IMR-90 (cell line): ENCODE results near the gene ZFHX3. TPM values are rescaled to one million over a fixed set of nuclear protein-coding genes. Genes with fewer than 3 reads are reported as not detected.

Experiments used
- ATAC-seq: fragments of 200-7000 bp; cut with Tn5 transposase; 2 replicates; pipeline ENCODE4 v1.9.1; 2020; ENCODE audit warnings: low read depth, mild to moderate bottlenecking, moderate library complexity
- BruUV-seq: library from RNA; stranded (reverse); fragments of 400-500 nt; replicated peaks from 2 replicates; lab custom pipeline; 2021; lab: Mats Ljungman, UMichigan
- CTCF ChIA-PET: fragments of 300-600 bp; formaldehyde crosslinking; extraction: SDS; loops from one replicate; lab custom pipeline; 2021; ENCODE audit warnings: antibody characterized with exemption; lab: Yijun Ruan, JAX
- POLR2A ChIA-PET: fragments of 300-600 bp; sonication (Branson Sonifier 250); formaldehyde crosslinking; loops from one replicate; lab custom pipeline; 2022; ENCODE audit warnings: antibody characterized with exemption; ENCODE audit not compliant: unreplicated experiment; lab: Charles Lee
- DNase-seq: peaks from one replicate; pipeline ENCODE4 v3.0.0; 2013
- H2AFZ ChIP-seq: replicated peaks from 2 replicates; pipeline ENCODE3; 2013; ENCODE audit warnings: low read length, mild to moderate bottlenecking; ENCODE audit not compliant: poor library complexity
- H2AK5ac ChIP-seq: 2 replicates; pipeline ENCODE4 v1.6.1; 2013; ENCODE audit warnings: low read depth, low read length, inconsistent platforms
- H2AK9ac ChIP-seq: replicated peaks from 2 replicates; pipeline ENCODE3; 2013; ENCODE audit warnings: mild to moderate bottlenecking, low read depth, low read length, moderate library complexity; ENCODE audit not compliant: poor library complexity
- H2BK120ac ChIP-seq: 2 replicates; pipeline ENCODE4 v1.6.1; 2013; ENCODE audit warnings: low read depth, low read length, inconsistent platforms
- H2BK15ac ChIP-seq: 3 replicates; pipeline ENCODE4 v1.6.1; 2013; ENCODE audit warnings: low read depth, low read length, inconsistent platforms
- H2BK20ac ChIP-seq: 2 replicates; pipeline ENCODE4 v1.6.1; 2013; ENCODE audit warnings: low read depth, mild to moderate bottlenecking, inconsistent platforms, low read length, moderate library complexity
- H2BK5ac ChIP-seq: 2 replicates; pipeline ENCODE4 v1.6.1; 2013; ENCODE audit warnings: mild to moderate bottlenecking, low read depth, low read length, inconsistent platforms; ENCODE audit not compliant: poor library complexity, severe bottlenecking
- H3K14ac ChIP-seq: replicated peaks from 2 replicates; pipeline ENCODE4 v1.6.1; 2013; ENCODE audit warnings: low read depth, low read length, inconsistent platforms
- H3K18ac ChIP-seq: 2 replicates; pipeline ENCODE4 v1.6.1; 2013; ENCODE audit warnings: low read depth, low read length, control low read depth
- H3K23ac ChIP-seq: 2 replicates; pipeline ENCODE4 v1.6.1; 2013; ENCODE audit warnings: low read depth, low read length, inconsistent platforms
- H3K27ac ChIP-seq: 2 replicates; pipeline ENCODE4 v1.5.1; 2013; ENCODE audit warnings: mild to moderate bottlenecking, control low read depth, low read length; ENCODE audit not compliant: insufficient read depth
- H3K27me3 ChIP-seq: 2 replicates; pipeline ENCODE4 v1.6.1; 2013; ENCODE audit warnings: low read length; ENCODE audit not compliant: control insufficient read depth, insufficient read depth
- H3K36me3 ChIP-seq: 2 replicates; pipeline ENCODE4 v1.6.1; 2013; ENCODE audit warnings: low read length, mixed read lengths; ENCODE audit not compliant: control insufficient read depth, insufficient read depth
- H3K4ac ChIP-seq: 2 replicates; pipeline ENCODE4 v1.6.1; 2013; ENCODE audit warnings: low read depth, low read length, inconsistent platforms
- H3K4me1 ChIP-seq: 2 replicates; pipeline ENCODE4 v1.6.1; 2013; ENCODE audit warnings: low read length, mixed read lengths; ENCODE audit not compliant: control insufficient read depth, insufficient read depth
- H3K4me2 ChIP-seq: 2 replicates; pipeline ENCODE4 v1.6.1; 2013; ENCODE audit warnings: low read depth, mild to moderate bottlenecking, control low read depth, low read length, moderate library complexity
- H3K4me3 ChIP-seq: 2 replicates; pipeline ENCODE4 v1.5.1; 2013; ENCODE audit warnings: low read depth, mild to moderate bottlenecking, control low read depth, low read length, moderate library complexity; ENCODE audit not compliant: insufficient read depth
- H3K56ac ChIP-seq: 2 replicates; pipeline ENCODE4 v1.6.1; 2013; ENCODE audit warnings: low read length, inconsistent platforms; ENCODE audit not compliant: insufficient read depth; ENCODE audit errors: extremely low read depth
- H3K79me1 ChIP-seq, 2 experiments: 2 replicates each; pipeline ENCODE4 v1.6.1; 2013; ENCODE audit warnings: low read length in 2 of 2, inconsistent platforms in 1 of 2, low read depth in 1 of 2
- H3K9ac ChIP-seq: 2 replicates; pipeline ENCODE4 v1.6.1; 2013; ENCODE audit warnings: low read depth, low read length, control low read depth
- H3K9me1 ChIP-seq: 2 replicates; pipeline ENCODE4 v1.6.1; 2013; ENCODE audit warnings: low read length, inconsistent platforms; ENCODE audit not compliant: insufficient read depth
- H3K9me3 ChIP-seq: 2 replicates; pipeline ENCODE4 v1.6.1; 2013; ENCODE audit warnings: low read length; ENCODE audit not compliant: control insufficient read depth, insufficient read depth
- H4K20me1 ChIP-seq: 2 replicates; pipeline ENCODE4 v1.6.1; 2013; ENCODE audit warnings: low read length, inconsistent platforms; ENCODE audit not compliant: insufficient read depth
- H4K5ac ChIP-seq: 2 replicates; pipeline ENCODE4 v1.6.1; 2013; ENCODE audit warnings: mild to moderate bottlenecking, low read depth, low read length, control low read depth
- H4K8ac ChIP-seq, 2 experiments: 2 replicates each; pipeline ENCODE4 v1.6.1; 2013; ENCODE audit warnings: low read depth in 2 of 2, low read length in 2 of 2, control low read depth in 1 of 2, inconsistent platforms in 1 of 2
- H4K91ac ChIP-seq: 2 replicates; pipeline ENCODE4 v1.6.1; 2013; ENCODE audit warnings: low read depth, low read length, inconsistent platforms; ENCODE audit not compliant: insufficient read depth
- BHLHE40 ChIP-seq: fragments of 150-350 bp; IDR thresholded peaks from 2 replicates; pipeline ENCODE4 v1.6.1; 2016; ENCODE audit warnings: mild to moderate bottlenecking, low read depth, low read length
- CEBPB ChIP-seq: IDR thresholded peaks from 2 replicates; pipeline ENCODE4 v1.6.1; 2012; ENCODE audit warnings: low read depth, low read length, improper control_type of control experiment
- CHD1 ChIP-seq: IDR thresholded peaks from 2 replicates; pipeline ENCODE4 v1.6.1; 2012; ENCODE audit warnings: low read depth, low read length, improper control_type of control experiment
- CTCF ChIP-seq: conservative IDR thresholded peaks from 2 replicates; pipeline ENCODE4 v1.5.1; 2012; ENCODE audit warnings: mild to moderate bottlenecking, low read depth, low read length, improper control_type of control experiment
- ELK1 ChIP-seq: fragments of 150-350 bp; IDR thresholded peaks from 2 replicates; pipeline ENCODE4 v1.6.1; 2016; ENCODE audit warnings: low read depth, mild to moderate bottlenecking, low read length, moderate library complexity, borderline replicate concordance
- FOS ChIP-seq: fragments of 150-350 bp; IDR thresholded peaks from 2 replicates; pipeline ENCODE4 v1.6.1; 2016; ENCODE audit warnings: low read depth, low read length
- MAFK ChIP-seq: IDR thresholded peaks from 2 replicates; pipeline ENCODE4 v1.6.1; 2012; ENCODE audit warnings: low read depth, low read length, improper control_type of control experiment
- MAZ ChIP-seq: IDR thresholded peaks from 2 replicates; pipeline ENCODE4 v1.6.1; 2012; ENCODE audit warnings: low read depth, mild to moderate bottlenecking, low read length, improper control_type of control experiment, moderate library complexity, borderline replicate concordance
- NFE2L2 ChIP-seq: fragments of 150-350 bp; IDR thresholded peaks from 2 replicates; pipeline ENCODE4 v1.6.1; 2016; ENCODE audit warnings: low read depth, mild to moderate bottlenecking, low read length
- POLR2A ChIP-seq: IDR thresholded peaks from 2 replicates; pipeline ENCODE4 v1.6.1; 2012; ENCODE audit warnings: mild to moderate bottlenecking, low read depth, low read length
- RAD21 ChIP-seq: IDR thresholded peaks from 2 replicates; pipeline ENCODE4 v1.6.1; 2012; ENCODE audit warnings: low read length, improper control_type of control experiment
- RCOR1 ChIP-seq: IDR thresholded peaks from 2 replicates; pipeline ENCODE4 v1.6.1; 2012; ENCODE audit warnings: mild to moderate bottlenecking, low read length, improper control_type of control experiment; ENCODE audit not compliant: insufficient replicate concordance
- RFX5 ChIP-seq: IDR thresholded peaks from 2 replicates; pipeline ENCODE4 v1.8.0; 2012; ENCODE audit warnings: low read depth, mild to moderate bottlenecking, low read length, moderate library complexity
- WGBS, 2 experiments: methylation state at CpG; one replicate each; pipeline versions ENCODE4 v1.1.5 to v1.1.7; 2013; ENCODE audit warnings: missing lambda C conversion rate in 2 of 2; ENCODE audit not compliant: insufficient read length in 1 of 2; ENCODE audit errors: extremely low coverage in 2 of 2; 5-methylcytosine and 5-hydroxymethylcytosine counted together
- dilution Hi-C: fragments of 300-500 bp; cut with HindIII; formaldehyde crosslinking; loops from one replicate; pipeline ENCODE4 v1.14.3; 2018; ENCODE audit warnings: low sequenced_read_pairs; ENCODE audit not compliant: unreplicated experiment
- in situ Hi-C: fragments of 300-500 bp; cut with MboI; formaldehyde crosslinking; loops from 3 replicates; pipeline ENCODE4 v1.14.3; 2019; ENCODE audit warnings: low sequenced_read_pairs, inconsistent platforms, mixed read lengths
- intact Hi-C: fragments of 100-400 bp; cut with micrococcal nuclease; formaldehyde crosslinking; loops from 2 replicates; pipeline ENCODE4 v1.10.0; 2022
- polyA plus RNA-seq, 3 experiments: library from polyadenylated mRNA; depleted of rRNA; stranded (reverse); fragments of >200 nt; gene quantifications; 2 replicates each; pipeline ENCODE4 v1.2.3, GENCODE V29; 2012; ENCODE audit warnings: low replicate concordance in 1 of 3
- total RNA-seq: library from RNA; depleted of rRNA; stranded (reverse); fragments of >200 nt; gene quantifications from 2 replicates; pipeline ENCODE4 v1.2.3, GENCODE V29; 2012

The ZFHX3 gene
- total and polyA plus RNA-seq, 2 of the 4 experiments (the other 2 are of a cell fraction) = 1.4 to 1.7 TPM

GRCh38 chr16:73046849-73047214 lies 1.1 kb downstream of the ZFHX3 start (continued):
- TF ChIP-seq RCOR1 (no peak), RFX5 (no peak), NFE2L2 (no peak), FOS (no peak), BHLHE40 (no peak)

- H3K9me1 ChIP-seq = peaks cover 21% of the 10 kb centered on the region; the same call in 1 of the 2 replicates
- no peak overlapping the region for H3K4me3 ChIP-seq
- H3K27ac ChIP-seq = no peak overlapping the region; the same call in 1 of the 2 replicates
- H2BK5ac ChIP-seq = peak overlapping the region; percentile 15
- H2AK5ac ChIP-seq = peak overlapping the region; percentile 84
- dilution Hi-C loops (loop anchor here (25.0 kb wide), 1 partner anchor 109 kb away; no protein-coding TSS in a partner anchor), in situ Hi-C loops (no loop called here), intact Hi-C loops (no loop called here)
- H4K20me1 ChIP-seq = peaks cover 40% of the 10 kb centered on the region; the same call in 1 of the 2 replicates
- H3K36me3 ChIP-seq = no peaks in the 10 kb centered on the region
- H3K9me3 ChIP-seq = no peaks in the 10 kb centered on the region
- no peak for DNase-seq
- H3K14ac ChIP-seq = peak overlapping the region; percentile 55; the same call in 1 of the 2 replicates
- POLR2A ChIA-PET = no interaction called here
- H3K4ac ChIP-seq = peak overlapping the region; percentile 95
- CTCF ChIA-PET = interaction anchor here (1.2 kb wide), 1 partner anchor 214 kb away, joined by 7 read pairs; no protein-coding TSS in a partner anchor
- H4K5ac ChIP-seq = no peak overlapping the region
- no peak overlapping the region for H2AFZ ChIP-seq
- peak overlapping the region in 1 of 2 experiments; percentile 62; a peak in 1 of 4 replicates for H4K8ac ChIP-seq
- H3K4me2 ChIP-seq = peak overlapping the region; percentile 91; the same call in 1 of the 2 replicates
- no TSS peak for BruUV-seq
- no peaks in the 10 kb centered on the region for H3K27me3 ChIP-seq
- H4K91ac ChIP-seq = peak overlapping the region; percentile 85
- H2BK20ac ChIP-seq = peak overlapping the region; percentile 81
- H2BK120ac ChIP-seq = peak overlapping the region; percentile 85
- H3K23ac ChIP-seq = peak overlapping the region; percentile 83; the same call in 1 of the 2 replicates
- no peak overlapping the region for H3K18ac ChIP-seq
- peak overlapping the region; percentile 77; the same call in 1 of the 3 replicates for H2BK15ac ChIP-seq
- peaks cover 51 to 90% of the 10 kb centered on the region in 2 experiments for H3K79me1 ChIP-seq
- H3K56ac ChIP-seq = no peak overlapping the region
- H2AK9ac ChIP-seq = peak overlapping the region; percentile 83
- H3K9ac ChIP-seq = 0 out of 2 replicates have a peak overlapping the region, but pooled peaks have one; percentile 20
- H3K4me1 ChIP-seq = peaks cover 50% of the 10 kb centered on the region
- WGBS, 2 experiments = no CpG with 5 or more reads among the region's 8 CpGs
- ATAC-seq = no peak
- TF ChIP-seq NFE2L2 = no peak
- no peak for TF ChIP-seq RFX5
- no peak for TF ChIP-seq CHD1
- no peak for TF ChIP-seq CEBPB
- no peak for TF ChIP-seq ELK1
- TF ChIP-seq BHLHE40 = no peak
- no peak for TF ChIP-seq MAFK
- no peak for TF ChIP-seq MAZ
- TF ChIP-seq RCOR1 = no peak
- TF ChIP-seq CTCF = no peak
- no peak for TF ChIP-seq POLR2A
- no peak for TF ChIP-seq FOS
- TF ChIP-seq RAD21 = no peak
Observed at GRCh38 chr16:73046202-73046848, 1.6 kb downstream of the ZFHX3 start.
